Mesothelial cell of epicardium (in vitro differentiated cells): ENCODE results near the gene ZMYM4. TPM values are rescaled to one million over a fixed set of nuclear protein-coding genes. Genes with fewer than 3 reads are reported as not detected.

ENCODE experiments used
- DNase-seq, 2 experiments: peaks; one replicate each; pipeline ENCODE4 v3.0.0; 2021; ENCODE audit warnings: low spot score in 2 of 2; ENCODE audit not compliant: unreplicated experiment in 2 of 2
- H3K27ac Mint-ChIP-seq: 2 replicates; pipeline ENCODE4 v1.8.0; 2021; ENCODE audit warnings: mixed read lengths
- H3K27me3 Mint-ChIP-seq: 2 replicates; pipeline ENCODE4 v1.8.0; 2021; ENCODE audit warnings: low read depth, mixed read lengths
- H3K36me3 Mint-ChIP-seq: 2 replicates; pipeline ENCODE4 v1.8.0; 2021; ENCODE audit warnings: mixed read lengths
- H3K4me1 Mint-ChIP-seq: 2 replicates; pipeline ENCODE4 v1.8.0; 2021; ENCODE audit warnings: mixed read lengths
- H3K4me3 Mint-ChIP-seq: 2 replicates; pipeline ENCODE4 v1.8.0; 2021; ENCODE audit warnings: mild to moderate bottlenecking, moderate library complexity, mixed read lengths
- H3K9me3 Mint-ChIP-seq: 2 replicates; pipeline ENCODE4 v1.8.0; 2021; ENCODE audit warnings: mixed read lengths
- total RNA-seq: library from RNA; stranded (reverse); gene quantifications from 3 replicates; pipeline ENCODE4 v1.2.1, GENCODE V29; 2021
- TF ChIP-seq, protein P1 (sequence below): fragments of 200-600 bp; sonication (generic); IDR thresholded peaks from one replicate; pipeline ENCODE4 v1.5.0; 2021; ENCODE audit warnings: antibody characterized with exemption; ENCODE audit not compliant: unreplicated experiment

Gene ZMYM4
- total RNA-seq, 1 donor from 2014 or later, result 91.3 TPM

DNA sequence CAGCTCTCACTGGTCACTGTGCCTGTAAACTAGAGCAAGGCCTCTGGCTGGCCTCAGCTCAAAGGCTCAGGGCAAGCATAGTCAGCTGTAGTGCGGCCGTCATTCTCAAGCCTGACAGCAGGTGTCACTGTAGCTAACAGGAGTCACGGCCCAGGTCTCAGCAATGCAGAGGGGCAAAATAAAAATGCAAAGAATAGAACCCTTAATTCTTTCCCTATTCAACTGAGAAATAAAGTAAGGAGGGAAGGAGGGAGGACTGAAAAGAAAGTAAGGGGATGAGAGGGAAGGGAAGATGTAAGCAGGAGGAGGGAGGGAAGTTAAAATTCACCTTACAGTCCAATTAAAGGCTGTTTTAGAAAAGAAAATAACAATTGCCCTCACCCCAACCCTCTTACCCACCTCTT is 182.6 kb downstream of the ZMYM4 start:
- H3K9me3 Mint-ChIP-seq, result no peaks in the 10 kb centered on the region
- H3K4me1 Mint-ChIP-seq, result peaks cover 9% of the 10 kb centered on the region
- no peaks in the 10 kb centered on the region for H3K27me3 Mint-ChIP-seq
- H3K36me3 Mint-ChIP-seq, result peaks cover 11% of the 10 kb centered on the region
- DNase-seq, result peak; percentile 42 to 81
- H3K27ac Mint-ChIP-seq, result no peak overlapping the region
- no peak overlapping the region for H3K4me3 Mint-ChIP-seq
- TF ChIP-seq, protein P1, sequence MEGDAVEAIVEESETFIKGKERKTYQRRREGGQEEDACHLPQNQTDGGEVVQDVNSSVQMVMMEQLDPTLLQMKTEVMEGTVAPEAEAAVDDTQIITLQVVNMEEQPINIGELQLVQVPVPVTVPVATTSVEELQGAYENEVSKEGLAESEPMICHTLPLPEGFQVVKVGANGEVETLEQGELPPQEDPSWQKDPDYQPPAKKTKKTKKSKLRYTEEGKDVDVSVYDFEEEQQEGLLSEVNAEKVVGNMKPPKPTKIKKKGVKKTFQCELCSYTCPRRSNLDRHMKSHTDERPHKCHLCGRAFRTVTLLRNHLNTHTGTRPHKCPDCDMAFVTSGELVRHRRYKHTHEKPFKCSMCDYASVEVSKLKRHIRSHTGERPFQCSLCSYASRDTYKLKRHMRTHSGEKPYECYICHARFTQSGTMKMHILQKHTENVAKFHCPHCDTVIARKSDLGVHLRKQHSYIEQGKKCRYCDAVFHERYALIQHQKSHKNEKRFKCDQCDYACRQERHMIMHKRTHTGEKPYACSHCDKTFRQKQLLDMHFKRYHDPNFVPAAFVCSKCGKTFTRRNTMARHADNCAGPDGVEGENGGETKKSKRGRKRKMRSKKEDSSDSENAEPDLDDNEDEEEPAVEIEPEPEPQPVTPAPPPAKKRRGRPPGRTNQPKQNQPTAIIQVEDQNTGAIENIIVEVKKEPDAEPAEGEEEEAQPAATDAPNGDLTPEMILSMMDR, result peak; percentile 56

DNA sequence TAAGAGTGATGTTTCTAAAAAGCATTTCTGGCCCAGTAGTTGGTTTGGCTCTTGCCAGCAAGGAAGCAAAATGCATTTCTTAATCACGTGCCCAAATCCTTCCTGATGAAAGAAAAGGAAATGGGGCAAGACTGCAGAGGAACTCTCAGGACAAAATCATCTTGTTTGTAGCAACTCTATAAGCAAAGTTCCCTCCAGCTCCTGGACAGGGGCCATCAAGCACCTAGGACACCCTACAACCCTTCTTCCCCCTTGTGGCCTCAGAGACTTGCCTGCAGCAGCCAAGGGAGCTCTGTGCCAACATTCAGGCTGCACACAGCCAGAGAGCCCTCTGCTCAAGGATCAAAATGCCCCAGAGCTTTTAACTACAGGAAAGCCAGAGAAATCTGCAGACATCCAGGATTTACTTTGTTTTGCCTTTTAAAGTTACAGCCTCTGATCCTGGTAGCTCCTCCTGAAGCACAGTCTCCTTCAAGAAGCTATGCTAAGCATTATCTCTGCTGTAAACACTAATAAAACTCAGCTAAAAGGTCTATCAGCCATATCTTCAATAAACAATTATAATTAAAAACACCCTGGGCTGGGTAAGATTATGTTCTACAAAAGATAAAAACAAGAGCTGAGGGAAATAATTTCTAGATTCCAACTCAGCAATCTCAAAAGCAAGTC is 183.7 kb downstream of the ZMYM4 start:
- Mint-ChIP-seq H3K27ac (peak overlapping the region; percentile 60), H3K9me3 (no peaks in the 10 kb centered on the region), H3K4me1 (peaks cover 9% of the 10 kb centered on the region), H3K4me3 (no peak overlapping the region), H3K36me3 (peaks cover 10% of the 10 kb centered on the region), H3K27me3 (no peaks in the 10 kb centered on the region)
- no peak for DNase-seq
- TF ChIP-seq, protein P1, result no peak

DNA sequence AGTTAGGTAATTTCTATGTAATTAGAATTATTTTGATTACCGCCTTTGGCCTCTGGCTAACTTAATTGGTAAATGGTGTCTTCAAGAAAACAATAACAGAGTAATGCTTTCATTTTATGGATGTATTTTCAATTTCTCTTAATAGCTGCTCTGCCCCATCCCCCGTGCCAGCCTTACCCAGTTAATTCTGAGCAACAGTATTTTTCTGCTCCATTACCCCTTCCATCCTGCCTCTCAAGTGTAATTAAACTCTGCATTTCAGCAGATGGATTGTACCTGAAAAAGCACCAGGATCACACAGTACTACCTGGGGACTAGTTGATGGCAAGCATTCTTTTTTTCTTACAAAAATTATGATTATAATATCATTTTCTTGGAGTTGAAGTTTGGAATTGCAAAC is 184.5 kb downstream of the ZMYM4 start:
- no peak for DNase-seq
- no peaks in the 10 kb centered on the region for H3K9me3 Mint-ChIP-seq
- H3K36me3 Mint-ChIP-seq, result peaks cover 7% of the 10 kb centered on the region
- no peaks in the 10 kb centered on the region for H3K27me3 Mint-ChIP-seq
- H3K27ac Mint-ChIP-seq, result no peak overlapping the region
- TF ChIP-seq, protein P1, result no peak
- peaks cover 9% of the 10 kb centered on the region for H3K4me1 Mint-ChIP-seq
- no peak overlapping the region for H3K4me3 Mint-ChIP-seq

DNA sequence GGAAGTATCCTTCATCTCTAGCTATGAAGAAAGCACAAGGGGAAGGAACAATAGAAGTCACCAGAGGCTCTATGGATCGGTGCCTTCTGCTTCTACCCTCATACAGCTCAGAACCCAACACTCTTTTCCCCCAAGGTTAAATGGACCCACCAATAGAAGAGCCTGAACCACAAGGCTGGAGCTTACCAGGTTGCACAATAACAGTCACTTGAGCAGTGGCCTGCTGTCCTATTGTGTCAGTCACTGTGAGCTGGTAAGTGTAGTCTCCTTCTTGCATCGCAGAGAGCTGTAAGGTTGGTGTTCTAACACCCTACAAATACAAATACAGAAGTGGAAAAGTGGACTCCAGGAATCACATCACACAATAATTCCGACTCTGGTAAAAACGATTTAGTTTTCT is 185.7 kb downstream of the ZMYM4 start:
- no peak for DNase-seq
- Mint-ChIP-seq H3K4me3 (no peak overlapping the region), H3K9me3 (no peaks in the 10 kb centered on the region), H3K27ac (no peak overlapping the region), H3K36me3 (peaks cover 10% of the 10 kb centered on the region), H3K27me3 (no peaks in the 10 kb centered on the region), H3K4me1 (peaks cover 12% of the 10 kb centered on the region)
- TF ChIP-seq, protein P1, result no peak

DNA sequence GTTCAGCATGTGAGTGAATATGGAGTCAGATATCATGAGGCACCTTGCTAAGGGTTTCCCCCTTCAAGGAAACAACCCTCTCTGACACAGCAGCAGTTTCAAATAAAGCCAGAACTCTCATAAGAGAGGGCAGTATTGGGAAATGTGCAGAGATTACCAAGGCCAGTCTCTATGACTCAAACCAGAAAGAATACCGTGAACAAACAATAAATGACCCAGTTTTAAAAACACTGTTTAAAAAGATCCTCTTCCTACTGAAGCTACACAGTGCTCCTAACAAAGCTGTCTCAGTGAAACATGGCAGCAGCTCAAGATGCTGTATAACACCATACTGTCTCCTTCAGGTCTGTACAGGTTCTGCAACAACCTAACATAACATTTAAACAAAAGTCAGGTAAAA is 186.1 kb downstream of the ZMYM4 start:
- Mint-ChIP-seq H3K9me3 (no peaks in the 10 kb centered on the region), H3K27me3 (no peaks in the 10 kb centered on the region), H3K36me3 (peaks cover 10% of the 10 kb centered on the region), H3K27ac (no peak overlapping the region), H3K4me1 (peaks cover 12% of the 10 kb centered on the region), H3K4me3 (no peak overlapping the region)
- DNase-seq, result no peak
- TF ChIP-seq, protein P1, result no peak
